GM03348 (cell line): ENCODE measurements around the gene TAP1.
"Not testable (repeated sequence)": the region's sequence is repeated elsewhere in the genome, so short reads cannot be mapped to it uniquely, and the experiment has no call there.

Experiments used
- DNase-seq: peaks from one replicate; pipeline ENCODE4 v3.0.0; 2012; ENCODE audit warnings: low spot score

Gene TAP1

GRCh38 chr6:32839356-32839755 is 14.1 kb downstream of the TAP1 start:
- no peak for DNase-seq

GRCh38 chr6:32838114-32838958 is 15.2 kb downstream of the TAP1 start, which contains the start of gene TAP2:
Gene TAP2, minus strand, starts transcription at chr6:32838739. Its CDS starts 506 bp downstream, at chr6:32838233.
- peak; percentile 96 for DNase-seq

DNA sequence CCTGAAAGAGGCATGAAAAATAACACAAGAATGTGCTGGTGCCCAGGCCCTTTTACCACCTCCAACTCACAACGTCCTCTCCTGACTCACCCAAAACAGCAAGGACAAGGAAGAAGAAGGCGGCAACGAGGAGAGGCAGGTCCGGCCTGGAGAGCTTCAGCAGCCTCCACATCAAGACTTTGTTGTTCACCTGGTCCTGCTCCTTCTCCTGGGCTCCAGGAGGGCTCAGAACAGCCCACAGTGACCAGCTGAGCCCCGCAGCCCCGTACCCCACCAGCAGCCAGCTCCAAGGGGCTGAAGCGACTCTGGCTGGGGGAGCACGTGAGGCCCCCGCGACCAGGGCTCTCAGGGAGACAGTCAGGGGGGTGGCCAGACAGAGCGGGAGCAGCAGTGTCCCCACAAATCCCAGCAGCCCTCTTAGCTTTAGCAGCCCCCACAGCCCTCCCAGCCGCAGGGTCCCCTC is 15.8 kb downstream of the TAP1 start:
- DNase-seq: no peak

- DNase-seq: no peak
Observed at GRCh38 chr6:32836873-32837272, 16.6 kb downstream of the TAP1 start.

GRCh38 chr6:32835167-32835893 is 18.2 kb downstream of the TAP1 start:
- no peak for DNase-seq

- DNase-seq: no peak
Observed at GRCh38 chr6:32833664-32834063, 19.8 kb downstream of the TAP1 start.

GRCh38 chr6:32832535-32832934 is 21.0 kb downstream of the TAP1 start:
- no peak for DNase-seq

DNA sequence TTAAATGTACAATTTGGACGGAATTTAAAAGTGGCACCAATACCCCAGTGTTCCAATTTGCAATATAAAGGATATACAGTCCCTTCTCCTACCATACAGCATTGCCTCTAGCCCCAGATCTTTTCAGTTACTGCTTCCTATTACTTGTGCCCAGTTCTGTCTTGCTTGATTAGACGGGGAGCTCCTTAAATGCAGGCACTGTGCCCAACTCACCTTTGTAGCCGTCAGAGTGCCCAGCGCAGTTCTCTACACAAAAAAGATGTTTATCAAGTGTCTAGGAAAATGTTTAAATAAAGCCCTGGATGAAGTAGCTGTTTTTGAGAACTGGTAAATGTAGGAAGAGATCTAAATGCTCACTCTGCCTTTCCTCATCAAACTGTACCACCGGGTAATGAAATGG is 22.6 kb downstream of the TAP1 start:
- no peak for DNase-seq

DNA sequence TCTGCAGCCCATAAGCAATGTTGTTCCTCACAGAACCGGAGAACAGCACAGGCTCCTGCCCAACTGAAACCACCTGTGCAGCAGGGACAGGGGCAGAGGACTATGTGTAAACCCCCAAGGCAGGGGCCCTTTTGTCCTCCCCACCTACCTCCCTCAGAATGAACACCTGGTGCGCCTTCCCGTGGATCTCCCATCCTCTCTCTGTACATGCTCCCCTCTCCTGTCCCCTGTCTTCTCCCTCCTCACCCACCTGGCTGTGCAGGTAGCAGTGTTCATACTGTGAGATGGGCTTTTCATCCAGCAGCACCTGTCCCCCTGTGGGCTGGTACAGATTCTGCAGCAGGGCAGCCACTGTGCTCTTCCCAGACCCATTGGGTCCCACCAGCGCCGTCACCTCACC is 23.5 kb downstream of the TAP1 start:
- no peak for DNase-seq

DNA sequence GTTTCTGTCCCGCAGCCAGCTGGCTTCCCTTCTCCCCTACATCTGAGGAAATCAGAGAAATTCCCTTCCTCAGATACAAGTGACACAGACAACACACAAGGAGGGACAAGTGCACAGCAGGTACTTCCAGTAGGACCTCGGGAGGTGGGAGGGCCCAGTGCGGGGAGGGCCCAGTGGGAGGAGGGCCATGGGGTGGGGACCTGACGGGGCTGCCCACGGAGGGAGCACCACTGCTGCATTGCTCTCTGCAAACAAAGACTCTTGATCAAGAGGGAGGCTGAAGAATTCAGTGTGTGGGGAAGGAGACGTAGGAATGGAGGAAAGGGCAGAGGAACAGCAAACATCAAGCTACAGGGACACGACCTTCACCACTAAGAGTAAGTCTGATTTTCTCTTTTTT is 24.0 kb downstream of the TAP1 start:
- no peak for DNase-seq

DNA sequence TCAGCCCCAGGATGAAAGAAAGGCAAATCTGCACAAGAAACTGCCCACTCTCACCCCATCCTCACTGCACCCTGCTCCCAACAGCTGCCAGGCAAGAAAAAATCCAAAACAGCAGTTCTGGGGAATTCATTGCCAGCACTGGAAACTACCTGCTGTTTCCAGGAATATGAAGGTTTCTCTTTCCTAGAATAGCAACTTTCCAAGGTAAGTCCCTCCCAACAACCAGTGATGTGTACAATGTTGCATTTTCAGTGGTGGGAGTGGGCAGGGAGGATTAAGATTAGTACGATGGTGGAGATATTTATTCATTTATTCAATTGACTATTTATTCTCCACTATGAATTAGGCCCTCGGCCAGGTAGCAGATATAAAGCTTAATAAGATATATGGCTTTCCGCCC is 26.5 kb downstream of the TAP1 start:
- no peak for DNase-seq

DNA sequence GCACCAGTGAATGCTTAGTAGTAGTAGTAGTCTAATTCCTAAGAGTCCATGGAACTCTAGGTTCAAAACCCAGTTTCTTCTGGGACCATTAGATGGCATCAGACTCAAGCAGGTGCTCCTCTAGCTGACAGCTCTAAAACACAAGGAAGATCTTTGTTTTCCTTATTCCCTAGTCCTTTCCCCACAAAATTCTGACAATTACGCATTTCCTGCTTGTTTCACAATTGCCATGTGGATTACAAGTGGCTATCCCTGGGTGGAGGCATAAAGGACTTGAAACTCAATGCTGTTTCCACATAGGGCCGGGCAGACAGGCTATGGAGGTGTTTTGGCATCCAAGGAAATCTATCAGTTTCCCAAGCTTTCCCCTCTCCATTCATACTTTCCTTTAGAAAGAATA is 27.5 kb downstream of the TAP1 start:
- DNase-seq: peak; percentile 55

DNA sequence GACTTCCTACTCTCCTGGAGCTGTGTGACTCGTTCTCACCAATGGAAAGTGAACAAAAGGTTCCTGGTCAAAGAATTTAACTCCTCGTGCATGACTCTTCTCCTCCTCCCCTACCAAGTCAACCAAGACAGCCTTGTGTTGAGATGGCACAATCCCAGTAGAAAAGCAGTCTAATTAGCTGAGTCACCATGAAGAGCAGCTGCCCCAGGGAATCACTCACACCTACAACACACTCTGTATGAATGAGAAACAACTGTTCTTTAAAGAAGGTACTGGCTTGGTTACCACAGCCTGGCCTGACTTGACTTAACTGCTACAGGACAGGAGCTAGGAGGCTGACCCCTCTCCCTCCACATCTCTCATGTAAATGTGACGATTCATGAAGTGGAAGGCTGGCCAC is 33.8 kb downstream of the TAP1 start:
- DNase-seq: peak; percentile 60

DNA sequence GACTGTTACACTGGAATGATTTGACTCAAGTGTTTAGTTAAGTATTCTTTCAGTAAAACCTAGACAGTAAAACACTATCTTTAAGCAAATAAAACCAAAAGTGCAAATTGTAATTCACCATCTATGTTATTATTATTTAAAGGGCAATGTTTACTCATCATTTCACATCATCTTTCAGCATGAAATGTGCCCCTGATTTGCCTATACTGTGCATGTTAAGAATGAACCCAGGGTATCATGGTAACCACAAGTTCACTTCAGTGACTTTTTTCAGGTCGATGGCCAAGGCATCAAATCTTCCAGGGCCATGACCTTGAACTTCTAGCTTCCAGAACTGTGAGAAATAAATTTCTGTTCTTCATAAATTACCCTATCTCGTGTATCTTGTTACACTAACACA is 34.6 kb downstream of the TAP1 start:
- DNase-seq: no peak

- DNase-seq: no peak
Observed at GRCh38 chr6:32816746-32817204, 36.7 kb downstream of the TAP1 start, which contains the start of gene HLA-DOB. Gene HLA-DOB, minus strand, starts transcription at chr6:32817002. Its CDS starts 51 bp downstream, at chr6:32816951.

DNA sequence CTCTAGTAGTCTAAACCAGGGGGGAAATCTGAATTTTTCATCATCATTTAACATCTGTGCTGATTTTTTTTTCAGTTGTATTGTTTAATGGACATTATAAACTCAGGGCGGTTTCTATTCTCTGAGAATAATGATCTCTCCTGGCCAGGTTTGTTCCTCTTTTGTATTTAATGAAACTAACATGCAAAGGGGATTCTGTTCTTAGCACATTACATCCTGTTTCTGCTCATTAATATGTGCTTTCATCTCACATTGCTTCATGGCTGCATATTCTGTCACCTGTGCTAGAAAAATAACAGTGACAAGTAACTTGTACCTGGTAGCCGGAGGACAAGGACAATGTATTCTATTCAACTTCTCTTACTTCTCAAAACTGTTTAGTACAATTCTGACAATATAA is 37.5 kb downstream of the TAP1 start:
- no peak for DNase-seq

GRCh38 chr6:32815115-32815514 is 38.4 kb downstream of the TAP1 start:
- DNase-seq: no peak

DNA sequence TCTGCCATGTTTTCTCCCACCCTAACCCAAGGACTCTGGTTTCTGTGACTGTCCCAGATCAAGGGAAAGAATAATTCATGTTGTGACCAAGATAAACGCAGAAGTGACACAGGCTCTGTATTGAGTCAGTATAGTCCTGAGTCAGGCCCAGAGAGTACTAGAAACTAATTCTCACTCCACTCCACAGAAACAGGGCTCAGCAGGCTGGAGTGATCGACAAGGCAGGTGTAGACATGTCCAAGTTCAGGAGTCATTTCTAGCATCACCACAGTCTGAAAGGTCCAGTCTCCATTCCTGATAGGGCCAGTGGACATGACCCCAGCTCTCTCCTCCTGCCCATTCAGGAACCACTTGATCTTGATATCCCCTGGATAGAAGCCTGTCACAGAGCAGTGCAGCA is 39.4 kb downstream of the TAP1 start:
- DNase-seq: no peak

DNA sequence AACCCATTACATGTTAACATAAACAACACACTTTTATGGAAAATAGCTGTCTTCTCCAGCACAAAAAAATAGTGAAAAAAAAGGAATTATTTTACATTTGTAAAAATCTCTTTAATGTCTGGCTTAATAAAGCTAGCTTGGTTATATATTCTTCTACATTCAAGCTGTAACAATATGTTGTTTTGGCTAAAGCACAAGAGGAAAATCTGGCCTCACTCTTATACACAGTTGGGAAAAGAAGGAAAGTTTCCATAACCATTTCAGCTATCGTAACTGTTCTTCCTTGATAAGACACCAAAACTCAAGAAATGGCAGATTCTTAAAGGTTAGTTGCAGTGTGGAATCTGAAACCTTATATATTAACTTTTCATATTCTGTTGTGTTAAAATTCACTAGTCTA is 44.3 kb downstream of the TAP1 start:
- no peak for DNase-seq

DNA sequence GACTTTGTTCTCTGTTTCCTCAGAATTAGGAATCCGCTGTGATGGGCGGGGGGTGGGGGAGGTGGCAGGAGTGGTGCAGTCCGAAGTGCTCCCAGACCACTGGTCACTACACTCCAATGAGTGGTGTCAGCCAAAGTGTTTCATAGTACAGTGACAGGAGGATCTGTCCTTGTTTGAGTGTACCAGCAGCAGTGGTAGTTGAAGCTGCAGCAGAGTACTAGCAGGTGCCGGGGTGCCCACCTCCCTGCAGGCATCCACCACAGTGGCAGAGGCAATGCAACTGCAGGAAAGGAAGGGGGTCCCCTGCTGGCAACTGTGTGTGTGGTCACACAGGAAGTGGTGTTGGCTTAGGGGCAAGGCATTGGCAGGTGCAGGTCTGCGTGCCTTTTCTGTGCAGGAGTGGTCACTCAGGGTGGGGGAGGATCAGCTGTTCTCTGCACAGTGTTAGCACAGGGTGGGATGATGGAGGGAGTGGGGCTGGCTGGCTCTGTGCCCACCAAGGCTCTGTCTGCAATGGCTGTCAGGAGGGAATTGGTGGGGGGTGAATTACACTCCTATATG is 46.4 kb downstream of the TAP1 start:
- DNase-seq: no peak

DNA sequence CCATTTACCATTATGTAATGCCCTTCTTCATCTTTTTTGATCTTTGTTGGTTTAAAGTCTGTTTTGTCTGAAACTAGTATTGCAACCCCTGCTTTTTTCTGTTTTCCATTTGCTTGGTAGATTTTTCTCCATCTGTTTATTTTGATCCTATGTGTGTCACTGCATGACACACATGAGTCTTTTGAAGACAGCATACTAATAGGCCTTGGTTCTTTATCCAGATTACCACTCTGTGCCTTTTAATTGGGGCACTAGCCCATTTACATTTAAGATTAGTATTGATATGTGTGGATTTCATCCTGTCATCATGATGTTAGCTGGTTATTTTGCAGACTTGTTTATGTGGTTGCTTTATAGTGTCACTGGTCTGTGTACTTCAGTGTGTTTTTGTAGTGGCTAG is 48.1 kb downstream of the TAP1 start:
- not testable (repeated sequence) for DNase-seq

DNA sequence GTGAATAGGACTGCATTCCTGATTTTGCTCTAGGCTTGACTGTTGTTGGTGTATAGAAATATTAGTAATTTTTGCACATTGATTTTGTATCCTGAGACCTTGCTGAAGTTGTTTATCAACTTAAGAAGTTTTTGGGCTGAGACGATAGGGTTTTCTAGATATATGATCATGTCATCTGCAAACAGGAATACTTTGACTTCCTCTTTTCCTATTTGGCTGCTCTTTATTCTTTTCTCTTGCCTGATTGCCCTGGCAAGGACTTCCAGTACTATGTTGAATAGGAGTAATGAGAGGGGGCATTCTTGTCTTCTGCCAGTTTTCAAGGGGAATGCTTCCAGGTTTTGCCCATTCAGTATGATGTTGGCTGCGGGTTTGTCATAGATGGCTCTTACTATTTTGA is 50.1 kb downstream of the TAP1 start:
- no peak for DNase-seq

GRCh38 chr6:32799740-32800139 is 53.8 kb downstream of the TAP1 start:
- no peak for DNase-seq
